ENCODE data around the gene CDC42BPB. TPM values are rescaled to one million over a fixed set of nuclear protein-coding genes. Genes with fewer than 3 reads are reported as not detected.

The CDC42BPB gene
- polyA plus RNA-seq, 1 donor (not counting 4 experiments of a cell fraction or from before 2014, with no cell fraction given): 41.3 TPM

DNA sequence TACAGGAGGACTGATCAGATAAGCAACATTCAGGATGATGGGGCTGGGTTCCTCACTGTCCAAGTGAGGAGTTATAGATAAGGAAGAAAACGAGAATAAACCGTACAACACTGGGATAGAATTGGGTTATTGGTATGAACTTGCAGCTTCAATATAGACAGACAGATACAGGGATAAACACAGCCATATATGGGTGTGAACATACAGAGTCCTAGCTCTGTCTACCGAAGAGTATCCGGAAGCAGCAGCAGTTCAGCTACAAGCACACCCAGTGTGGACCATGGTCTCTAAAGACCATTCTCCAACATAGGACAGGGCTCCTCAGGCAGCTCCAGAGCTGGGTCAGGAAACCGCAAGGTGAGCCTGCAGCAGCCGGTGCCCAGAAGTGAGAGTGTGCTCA, 40.8 kb downstream of the CDC42BPB start:
- H3K4me3 ChIP-seq (ENCODE audit: control insufficient read depth in 2 of 3, extremely low read depth in 1 of 3, insufficient read depth in 2 of 3, low read depth in 1 of 3, low read length in 3 of 3): no peak overlapping the region
- H3K79me2 ChIP-seq (ENCODE audit: control insufficient read depth, insufficient read depth, low read length): peaks cover 86% of the 10 kb centered on the region
- dilution Hi-C loops (cut with MboI; ENCODE audit: extremely low pct_ligation_motif_present, low sequenced_read_pairs): no loop called here
- peaks cover 10% of the 10 kb centered on the region for H3K9me1 ChIP-seq (ENCODE audit: control insufficient read depth, extremely low read depth, insufficient read depth, low read length)
- DNase-seq (ENCODE audit: low read depth, low spot score) (no peak), FAIRE-seq (no peak)
- H3K4me2 ChIP-seq (ENCODE audit: control insufficient read depth, extremely low read depth, insufficient read depth, low read depth, low read length): no peak overlapping the region
- H3K36me3 ChIP-seq (ENCODE audit: control insufficient read depth in 2 of 2, extremely low read depth in 1 of 2, insufficient read depth in 2 of 2, low read length in 2 of 2): peaks cover 3 to 7% of the 10 kb centered on the region in 2 experiments
- TF ChIP-seq EZH2 (IDR thresholded peaks at IDR 0.05; ENCODE audit: low read length): no peak
- TF ChIP-seq, protein P1, sequence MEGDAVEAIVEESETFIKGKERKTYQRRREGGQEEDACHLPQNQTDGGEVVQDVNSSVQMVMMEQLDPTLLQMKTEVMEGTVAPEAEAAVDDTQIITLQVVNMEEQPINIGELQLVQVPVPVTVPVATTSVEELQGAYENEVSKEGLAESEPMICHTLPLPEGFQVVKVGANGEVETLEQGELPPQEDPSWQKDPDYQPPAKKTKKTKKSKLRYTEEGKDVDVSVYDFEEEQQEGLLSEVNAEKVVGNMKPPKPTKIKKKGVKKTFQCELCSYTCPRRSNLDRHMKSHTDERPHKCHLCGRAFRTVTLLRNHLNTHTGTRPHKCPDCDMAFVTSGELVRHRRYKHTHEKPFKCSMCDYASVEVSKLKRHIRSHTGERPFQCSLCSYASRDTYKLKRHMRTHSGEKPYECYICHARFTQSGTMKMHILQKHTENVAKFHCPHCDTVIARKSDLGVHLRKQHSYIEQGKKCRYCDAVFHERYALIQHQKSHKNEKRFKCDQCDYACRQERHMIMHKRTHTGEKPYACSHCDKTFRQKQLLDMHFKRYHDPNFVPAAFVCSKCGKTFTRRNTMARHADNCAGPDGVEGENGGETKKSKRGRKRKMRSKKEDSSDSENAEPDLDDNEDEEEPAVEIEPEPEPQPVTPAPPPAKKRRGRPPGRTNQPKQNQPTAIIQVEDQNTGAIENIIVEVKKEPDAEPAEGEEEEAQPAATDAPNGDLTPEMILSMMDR (optimal IDR thresholded peaks at IDR 0.05 in 1 of 3, IDR thresholded peaks at IDR 0.05 in 1 of 3, conservative IDR thresholded peaks at IDR 0.05 in 1 of 3; ENCODE audit: extremely low read depth in 1 of 3, insufficient read depth in 2 of 3, low read length in 3 of 3): no peak
- H3K27ac ChIP-seq (ENCODE audit: control insufficient read depth, insufficient read depth, low read length): no peak overlapping the region
- peaks cover 18% of the 10 kb centered on the region for H3K4me1 ChIP-seq (ENCODE audit: control insufficient read depth, extremely low read depth, insufficient read depth, low read length)
- no peaks in the 10 kb centered on the region for H3K27me3 ChIP-seq (ENCODE audit: control insufficient read depth, extremely low read depth, insufficient read depth, low read length)
- no peak overlapping the region for H2AFZ ChIP-seq (ENCODE audit: control insufficient read depth, low read length)
- no peak overlapping the region for H3K9ac ChIP-seq (ENCODE audit: control insufficient read depth, extremely low read depth, insufficient read depth, low read length)
- H3K9me3 ChIP-seq (ENCODE audit: control insufficient read depth, low read depth, low read length): no peaks in the 10 kb centered on the region
- H4K20me1 ChIP-seq (ENCODE audit: control insufficient read depth, extremely low read depth, insufficient read depth, low read length): peaks cover 43% of the 10 kb centered on the region

DNA sequence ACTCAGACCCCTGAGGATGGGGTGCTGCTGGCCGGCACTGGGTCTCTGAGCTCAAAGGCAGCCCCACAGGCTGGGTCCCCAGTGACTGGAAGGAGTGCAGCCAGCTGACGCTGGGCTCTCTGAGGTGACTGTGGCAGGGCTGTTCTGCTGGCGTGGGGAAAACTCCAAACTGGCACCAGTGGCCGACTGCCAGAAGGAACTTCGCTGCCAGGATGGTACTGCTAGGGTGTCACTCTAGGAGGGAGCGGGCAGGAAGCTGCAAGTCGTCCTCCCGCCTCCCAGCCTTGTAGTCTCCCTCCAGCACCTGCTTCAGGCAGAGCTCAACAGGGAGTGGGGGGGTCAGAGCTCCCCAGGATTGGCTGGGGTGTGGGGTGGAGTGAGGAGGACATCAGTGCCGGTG, 41.3 kb downstream of the CDC42BPB start:
- no peak for DNase-seq (ENCODE audit: low read depth, low spot score)
- FAIRE-seq: no peak
- no peak overlapping the region for H3K9ac ChIP-seq (ENCODE audit: control insufficient read depth, extremely low read depth, insufficient read depth, low read length)
- no peak overlapping the region for H3K4me3 ChIP-seq (ENCODE audit: control insufficient read depth in 2 of 3, extremely low read depth in 1 of 3, insufficient read depth in 2 of 3, low read depth in 1 of 3, low read length in 3 of 3)
- no peaks in the 10 kb centered on the region for H3K27me3 ChIP-seq (ENCODE audit: control insufficient read depth, extremely low read depth, insufficient read depth, low read length)
- peaks cover 85% of the 10 kb centered on the region for H3K79me2 ChIP-seq (ENCODE audit: control insufficient read depth, insufficient read depth, low read length)
- dilution Hi-C loops (cut with MboI; ENCODE audit: extremely low pct_ligation_motif_present, low sequenced_read_pairs): no loop called here
- no peak overlapping the region for H2AFZ ChIP-seq (ENCODE audit: control insufficient read depth, low read length)
- no peak overlapping the region for H3K4me2 ChIP-seq (ENCODE audit: control insufficient read depth, extremely low read depth, insufficient read depth, low read depth, low read length)
- peaks cover 10% of the 10 kb centered on the region for H3K9me1 ChIP-seq (ENCODE audit: control insufficient read depth, extremely low read depth, insufficient read depth, low read length)
- TF ChIP-seq, protein P1 (optimal IDR thresholded peaks at IDR 0.05 in 1 of 3, IDR thresholded peaks at IDR 0.05 in 1 of 3, conservative IDR thresholded peaks at IDR 0.05 in 1 of 3; ENCODE audit: extremely low read depth in 1 of 3, insufficient read depth in 2 of 3, low read length in 3 of 3): no peak
- no peak for TF ChIP-seq EZH2 (IDR thresholded peaks at IDR 0.05; ENCODE audit: low read length)
- H3K36me3 ChIP-seq (ENCODE audit: control insufficient read depth in 2 of 2, extremely low read depth in 1 of 2, insufficient read depth in 2 of 2, low read length in 2 of 2): peaks cover 3 to 8% of the 10 kb centered on the region in 2 experiments
- peaks cover 42% of the 10 kb centered on the region for H4K20me1 ChIP-seq (ENCODE audit: control insufficient read depth, extremely low read depth, insufficient read depth, low read length)
- H3K27ac ChIP-seq (ENCODE audit: control insufficient read depth, insufficient read depth, low read length): no peak overlapping the region
- no peaks in the 10 kb centered on the region for H3K9me3 ChIP-seq (ENCODE audit: control insufficient read depth, low read depth, low read length)
- H3K4me1 ChIP-seq (ENCODE audit: control insufficient read depth, extremely low read depth, insufficient read depth, low read length): peaks cover 17% of the 10 kb centered on the region
